Stimulated activated CD8-positive, alpha-beta memory T cell treated with anti-CD3 and anti-CD28 coated beads, Interleukin-4, amount 100 ng/mL, for 4 hours (primary cell): ENCODE measurements around the gene LIMS3.
"Not testable (repeated sequence)": the region's sequence is repeated elsewhere in the genome, so short reads cannot be mapped to it uniquely, and the experiment has no call there.

Source experiments
- DNase-seq, 2 donors: peaks; one replicate each; pipeline ENCODE4 v3.0.0-alpha.2; 2020; ENCODE audit warnings: low read depth in 2 of 2, low spot score in 1 of 2

The LIMS3 gene

DNA sequence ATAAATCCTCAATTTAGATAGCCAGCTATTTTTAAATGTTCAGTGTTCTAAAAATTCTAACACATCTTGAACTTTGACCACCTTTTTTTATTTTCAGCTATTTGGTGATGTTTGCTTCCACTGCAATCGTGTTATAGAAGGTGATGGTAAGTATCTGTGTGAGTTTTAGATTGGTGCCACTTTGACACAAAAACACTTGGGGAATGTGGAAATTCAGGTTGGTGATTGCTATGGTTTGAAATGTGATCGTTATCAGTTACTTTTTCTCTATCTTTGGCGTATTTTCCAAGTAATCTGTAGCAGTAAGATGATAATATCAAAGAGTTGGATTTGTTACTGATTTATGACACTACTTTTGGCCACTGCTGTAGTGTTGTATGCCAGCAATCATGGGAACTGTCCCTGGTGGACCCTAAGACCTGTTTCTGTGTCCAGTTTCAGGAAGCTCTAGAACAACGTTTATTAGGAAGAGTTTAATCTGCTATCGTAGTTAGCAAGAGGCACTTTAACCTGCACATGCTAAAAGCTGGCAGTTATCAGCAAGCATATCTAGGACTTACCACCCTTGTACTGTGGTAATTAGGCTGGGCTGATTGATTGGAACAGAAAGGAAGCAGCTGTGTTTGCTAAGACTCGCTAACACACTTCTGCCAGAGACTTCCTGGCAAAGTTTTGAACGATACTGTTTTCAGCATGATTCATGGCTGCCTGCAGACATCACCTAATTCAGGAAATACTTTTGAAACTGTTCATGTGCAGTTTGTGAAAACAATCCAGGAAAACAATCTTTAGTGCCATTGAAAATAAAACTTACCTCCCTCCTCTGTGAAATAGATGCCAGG lies 23.3 kb downstream of the LIMS3 start:
- DNase-seq: not testable (repeated sequence)

DNA sequence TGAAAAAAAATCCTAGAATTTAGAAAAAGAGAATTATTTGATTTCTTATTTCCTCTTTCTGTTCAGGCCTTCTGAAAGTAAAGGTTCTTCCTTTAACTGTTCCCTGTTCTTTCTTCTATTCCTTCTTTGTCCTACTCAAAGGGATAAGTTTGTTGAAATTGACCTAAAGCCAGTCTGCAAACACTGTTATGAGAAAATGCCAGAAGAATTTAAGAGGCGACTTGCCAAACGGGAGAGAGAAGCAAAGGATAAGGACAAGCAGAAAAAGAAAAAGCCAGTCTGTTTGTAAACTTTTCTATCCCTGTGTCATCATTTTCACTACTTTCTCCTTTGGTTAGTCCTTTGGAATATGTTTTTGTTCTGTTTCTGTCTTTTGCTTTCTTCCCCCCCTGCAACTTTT lies 26.0 kb downstream of the LIMS3 start:
- not testable (repeated sequence) for DNase-seq

DNA sequence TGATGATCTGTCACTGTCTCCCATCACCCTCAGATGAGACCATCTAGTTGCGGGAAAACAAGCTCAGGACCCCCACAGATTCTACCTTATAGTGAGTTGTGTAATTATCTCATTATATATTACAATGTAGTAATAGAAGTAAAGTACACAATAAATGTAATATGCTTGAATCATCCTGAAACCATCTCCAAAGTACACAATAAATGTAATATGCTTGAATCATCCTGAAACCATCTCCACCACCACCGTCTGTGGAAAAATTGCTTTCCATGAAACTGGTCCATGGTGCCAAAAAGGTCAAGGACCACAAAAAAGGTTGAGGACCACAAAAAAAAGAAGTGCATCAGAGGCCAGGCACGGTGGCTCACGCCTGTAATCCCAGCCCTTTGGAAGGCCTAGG lies 29.3 kb downstream of the LIMS3 start:
- not testable (repeated sequence) for DNase-seq

DNA sequence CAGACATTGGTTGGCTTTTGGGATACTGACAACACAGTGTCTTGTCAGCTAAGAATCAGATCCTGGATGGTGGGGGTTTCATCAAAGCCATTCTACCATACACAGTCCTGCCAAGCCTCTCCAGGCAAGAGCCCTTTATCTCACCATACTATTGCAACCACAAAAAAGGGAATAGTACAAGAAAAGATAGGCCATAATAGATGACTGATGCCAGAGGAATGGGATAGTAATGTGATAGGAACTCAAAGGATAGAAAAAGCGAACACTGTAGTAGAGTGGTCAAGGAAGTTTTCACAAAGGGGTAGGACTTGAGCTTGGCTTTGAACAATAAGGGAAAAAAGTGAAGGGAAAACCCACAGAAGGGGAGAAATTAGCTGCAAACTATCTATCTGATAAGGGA lies 30.7 kb downstream of the LIMS3 start:
- not testable (repeated sequence) for DNase-seq

DNA sequence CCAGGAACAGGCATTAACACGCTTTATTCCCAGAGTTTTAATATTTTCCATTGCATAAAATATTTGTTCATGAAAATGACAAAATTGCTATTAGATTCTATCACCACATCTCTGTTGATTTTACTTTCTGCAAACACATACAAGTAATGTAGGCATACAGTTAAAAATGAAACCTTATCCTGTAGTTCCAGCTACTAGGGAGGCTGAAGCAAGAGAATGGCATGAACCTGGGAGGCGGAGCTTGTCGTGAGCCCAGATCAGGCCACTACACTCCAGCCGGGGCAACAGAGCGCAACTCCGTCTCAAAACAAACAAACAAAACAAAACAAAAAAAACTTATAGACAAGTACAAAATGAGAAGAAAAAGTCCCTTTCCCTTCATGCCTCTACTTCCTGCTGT lies 38.0 kb downstream of the LIMS3 start:
- DNase-seq: not testable (repeated sequence)

DNA sequence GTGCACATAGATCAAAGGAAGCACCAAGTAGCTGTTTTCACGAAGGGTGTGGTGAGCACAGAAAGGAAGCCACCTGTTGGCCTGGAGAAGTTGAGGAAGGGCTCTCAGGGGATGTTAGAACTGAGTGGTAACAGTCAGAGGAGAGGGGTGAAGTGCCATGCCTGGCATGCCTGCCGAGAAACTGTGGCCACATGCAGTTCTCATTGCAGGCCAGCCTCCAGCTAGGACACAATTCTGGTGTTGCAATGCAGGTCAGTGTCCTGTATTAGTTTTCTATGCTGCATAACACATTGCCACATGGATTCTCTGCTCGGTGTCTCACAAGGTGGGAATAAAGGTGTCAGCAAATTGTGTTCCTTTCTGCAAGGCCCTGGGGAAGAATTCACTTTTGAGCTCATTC lies 46.9 kb downstream of the LIMS3 start:
- not testable (repeated sequence) for DNase-seq

DNA sequence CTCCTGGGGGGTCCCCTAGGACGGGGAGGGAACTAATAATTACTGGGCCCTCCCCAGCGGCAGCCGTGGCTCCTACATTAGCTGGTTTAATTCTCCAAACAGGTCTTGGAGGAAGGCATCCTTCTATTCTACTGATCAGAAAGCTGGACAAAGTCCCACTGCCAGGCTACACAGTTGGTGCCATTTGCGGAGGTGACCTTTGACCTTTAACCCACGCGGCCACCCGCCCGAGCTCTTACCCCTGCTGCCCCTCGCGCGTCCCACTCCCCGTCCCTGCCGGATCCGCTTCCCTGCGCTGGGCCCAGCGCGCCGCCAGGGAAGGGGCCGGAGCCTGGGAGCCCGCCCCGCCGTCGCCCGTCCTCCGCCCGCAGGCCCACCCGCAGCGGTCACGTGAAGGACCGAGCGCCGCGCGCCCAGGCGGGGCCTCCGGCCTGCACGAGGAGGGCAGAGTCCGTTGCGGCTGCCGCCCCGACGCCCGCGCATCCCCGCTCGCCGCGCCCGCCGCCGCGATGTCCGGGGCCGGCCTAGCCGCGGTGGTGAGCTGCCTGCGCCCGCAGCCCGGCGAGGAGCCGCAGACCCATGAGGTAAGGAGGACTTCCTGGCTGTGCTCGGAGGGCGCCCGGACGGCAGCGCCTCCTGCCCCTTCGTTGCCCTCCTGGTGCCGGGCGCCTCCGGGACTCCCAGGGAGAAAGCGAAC lies 48.9 kb downstream of the LIMS3 start:
- DNase-seq: not testable (repeated sequence)

DNA sequence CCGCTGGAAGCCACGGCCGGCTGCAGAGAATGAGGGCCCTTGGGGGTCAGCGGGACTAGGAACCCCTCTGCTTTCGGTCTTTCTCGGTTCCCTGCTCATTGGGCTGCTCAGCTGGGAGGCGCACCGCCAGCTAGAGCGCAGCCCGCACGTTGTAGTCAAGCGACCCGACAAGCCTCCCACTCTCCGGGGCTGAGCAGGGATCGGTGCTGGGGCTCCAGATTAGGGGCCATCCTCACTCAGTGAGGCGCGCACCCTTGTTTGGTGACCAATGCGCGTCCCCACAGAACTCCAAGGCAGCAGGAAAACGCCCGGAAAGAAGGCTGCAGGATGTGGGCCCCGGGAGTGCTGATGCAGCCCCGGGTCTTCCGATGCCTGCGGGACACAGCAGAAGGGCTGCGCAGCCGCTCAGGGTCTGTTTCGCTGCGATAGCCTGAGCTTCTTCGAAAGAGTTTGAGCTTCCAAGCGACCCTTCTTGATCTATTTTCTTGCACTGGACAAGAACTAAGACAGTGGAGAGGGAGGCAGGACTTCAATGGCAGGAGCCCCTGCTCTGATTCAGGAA lies 49.6 kb downstream of the LIMS3 start:
- DNase-seq: not testable (repeated sequence)

DNA sequence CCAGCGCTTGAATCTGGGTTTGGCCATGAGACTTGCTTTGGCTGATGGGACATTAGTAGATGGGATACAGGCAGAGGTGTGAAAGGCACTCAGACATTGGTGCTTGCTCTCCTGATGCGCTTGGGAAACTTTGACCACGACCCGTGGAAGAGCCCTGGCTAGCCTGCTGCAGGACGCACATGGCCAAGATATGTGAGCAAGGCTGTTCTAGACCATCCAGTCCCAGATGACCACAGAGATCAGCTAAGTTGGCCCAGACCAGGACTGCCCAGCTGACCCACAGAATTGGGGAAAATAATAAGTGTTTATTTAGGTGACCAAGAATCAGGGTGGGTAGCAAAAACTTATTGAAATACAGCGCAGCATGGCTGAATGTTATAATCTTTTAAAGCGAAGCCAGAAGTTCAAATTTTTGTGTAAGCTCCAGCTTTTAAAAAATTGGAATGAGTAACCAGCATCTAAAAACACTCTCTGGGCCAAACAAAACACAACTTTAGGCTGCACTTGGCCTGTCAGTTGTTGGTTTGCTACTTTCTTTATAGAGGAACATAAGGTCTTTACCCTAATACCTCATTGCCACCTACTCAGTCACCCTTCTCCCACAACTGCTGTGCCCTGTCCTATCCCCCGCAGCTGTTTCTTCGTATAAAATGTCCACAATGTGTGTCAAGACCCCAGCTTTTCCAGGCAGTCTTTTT lies 51.8 kb downstream of the LIMS3 start:
- not testable (repeated sequence) for DNase-seq

DNA sequence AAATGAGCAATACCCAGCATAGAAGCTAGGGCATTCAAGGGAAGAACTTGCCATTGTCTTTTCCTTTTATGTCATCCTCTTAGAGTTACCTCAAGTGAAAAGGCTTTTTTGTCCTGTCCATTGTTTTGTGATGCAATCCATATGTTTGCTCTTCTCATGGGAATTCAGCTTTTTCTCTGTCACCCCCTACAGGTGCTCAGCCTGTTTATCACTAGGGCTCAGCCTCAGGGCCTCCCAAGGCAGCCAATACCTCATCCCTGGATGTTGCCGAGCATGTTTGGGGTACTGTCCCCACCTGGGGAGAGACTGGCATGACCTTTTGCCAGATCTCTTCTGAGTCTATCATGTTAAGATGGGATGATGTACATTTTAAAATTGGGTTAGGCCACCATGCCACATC lies 65.5 kb downstream of the LIMS3 start:
- not testable (repeated sequence) for DNase-seq

DNA sequence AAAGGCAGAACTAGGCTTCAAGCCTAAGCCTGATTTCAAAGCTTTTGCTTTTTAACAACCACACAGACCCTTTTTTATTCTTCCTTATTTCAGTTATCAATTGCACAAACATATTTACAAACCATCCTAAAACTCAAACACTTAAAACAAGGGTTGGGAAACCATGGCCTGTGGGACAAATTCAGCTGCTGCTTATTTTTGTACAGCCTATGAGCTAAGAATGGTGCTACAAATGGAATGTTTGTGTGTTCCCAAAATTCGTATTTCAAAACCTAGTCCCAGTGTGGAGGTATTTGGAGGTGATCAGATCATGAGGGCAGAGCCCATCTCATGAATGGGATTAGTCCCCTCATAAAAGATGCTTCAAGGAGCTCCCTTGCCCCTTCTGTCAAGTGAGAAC lies 67.0 kb downstream of the LIMS3 start:
- DNase-seq: not testable (repeated sequence)

DNA sequence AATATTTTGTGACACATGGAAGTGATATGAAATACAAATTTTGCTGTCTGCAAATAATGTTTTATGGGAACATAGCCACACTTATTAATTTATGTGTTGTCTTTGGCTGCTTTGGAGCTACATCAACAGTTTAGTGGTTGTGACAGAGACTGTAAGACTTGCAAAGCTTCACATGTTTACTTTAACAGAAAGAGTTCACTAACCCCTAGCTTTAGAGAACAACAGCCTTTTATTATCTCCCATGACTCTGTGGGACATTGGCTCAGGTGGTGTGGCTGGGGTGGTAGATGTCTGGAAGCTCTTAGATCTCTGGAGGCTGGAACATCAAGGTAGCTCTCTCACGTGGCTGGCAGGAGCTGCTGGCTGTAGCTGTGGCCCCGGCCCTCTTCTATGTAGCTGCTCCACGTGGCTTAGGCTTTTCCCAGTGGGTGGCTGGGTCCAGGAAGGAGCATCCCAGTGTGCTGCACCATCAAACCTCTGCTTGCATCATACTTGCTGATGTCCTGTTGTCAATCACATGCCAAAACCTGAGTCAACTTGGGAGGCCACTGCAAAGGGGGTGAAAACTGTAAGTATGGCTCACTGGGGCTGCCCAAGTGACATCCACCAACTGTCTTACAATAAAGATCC lies 67.7 kb downstream of the LIMS3 start:
- not testable (repeated sequence) for DNase-seq

DNA sequence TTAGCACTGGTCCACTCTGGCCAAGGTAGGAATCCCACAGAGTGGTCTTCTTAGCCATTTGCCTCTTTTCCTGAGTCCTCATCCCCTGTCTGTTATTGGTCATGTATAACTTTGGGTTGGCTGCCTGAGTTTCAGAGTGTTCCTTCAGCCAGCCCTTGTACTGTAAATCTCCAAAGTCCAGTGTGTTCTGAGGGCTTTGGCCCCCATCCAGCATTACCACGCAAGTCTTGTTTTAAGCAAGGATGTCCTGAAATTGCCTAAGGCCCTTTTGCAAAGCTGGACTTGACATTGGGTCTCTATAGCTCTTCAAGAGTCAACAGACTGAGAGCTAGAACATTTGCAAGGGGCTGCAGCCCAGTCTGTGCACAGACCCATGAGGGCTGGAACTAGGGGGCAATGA lies 68.4 kb downstream of the LIMS3 start:
- DNase-seq: not testable (repeated sequence)

DNA sequence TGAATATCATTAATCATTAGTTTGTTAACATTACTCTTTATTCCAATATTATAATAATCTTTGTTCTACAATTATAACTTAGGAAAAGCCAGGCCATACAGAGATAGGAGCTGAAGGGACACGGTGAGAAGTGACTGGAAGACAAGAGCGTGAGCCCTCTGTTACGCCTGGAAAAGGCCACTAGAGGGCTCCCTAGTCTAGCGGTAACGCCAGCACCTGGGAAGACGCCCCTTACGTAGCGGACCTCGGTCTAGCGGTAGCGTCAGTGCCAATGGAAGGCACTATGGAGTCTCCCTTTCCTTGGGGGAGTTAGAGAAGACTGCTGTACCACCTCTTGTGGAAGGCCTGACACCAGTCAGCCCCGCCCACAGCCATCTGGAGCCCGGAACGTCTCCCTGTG lies 71.4 kb downstream of the LIMS3 start:
- not testable (repeated sequence) for DNase-seq

DNA sequence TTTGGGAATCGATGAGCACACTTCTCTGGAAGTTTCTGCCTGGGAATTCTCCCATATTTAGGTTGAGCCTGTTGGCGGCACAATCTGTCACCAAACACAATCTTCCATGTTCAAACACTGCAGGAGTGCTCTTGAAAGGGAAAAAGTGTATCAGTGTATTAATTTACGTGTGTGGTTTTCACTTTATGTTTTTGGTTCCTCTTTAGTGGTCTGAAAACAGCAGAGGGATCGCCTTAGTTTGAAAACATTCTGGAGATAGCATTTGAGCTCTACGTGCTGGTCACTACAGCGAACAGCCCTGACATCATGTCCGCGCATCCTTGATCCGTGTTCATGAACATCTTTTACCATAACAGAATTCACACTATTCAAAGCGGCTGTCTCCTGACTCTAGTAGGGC lies 73.2 kb downstream of the LIMS3 start:
- not testable (repeated sequence) for DNase-seq
